NCI-H69 (cell line): ENCODE measurements around the gene ZNF575.

Experiments
- DNase-seq: peaks from one replicate; lab custom pipeline; 2025; lab: John Stamatoyannopoulos, UW

Gene ZNF575, protein sequence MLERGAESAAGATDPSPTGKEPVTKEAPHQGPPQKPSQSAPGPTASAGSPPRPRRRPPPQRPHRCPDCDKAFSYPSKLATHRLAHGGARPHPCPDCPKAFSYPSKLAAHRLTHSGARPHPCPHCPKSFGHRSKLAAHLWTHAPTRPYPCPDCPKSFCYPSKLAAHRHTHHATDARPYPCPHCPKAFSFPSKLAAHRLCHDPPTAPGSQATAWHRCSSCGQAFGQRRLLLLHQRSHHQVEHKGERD

DNA sequence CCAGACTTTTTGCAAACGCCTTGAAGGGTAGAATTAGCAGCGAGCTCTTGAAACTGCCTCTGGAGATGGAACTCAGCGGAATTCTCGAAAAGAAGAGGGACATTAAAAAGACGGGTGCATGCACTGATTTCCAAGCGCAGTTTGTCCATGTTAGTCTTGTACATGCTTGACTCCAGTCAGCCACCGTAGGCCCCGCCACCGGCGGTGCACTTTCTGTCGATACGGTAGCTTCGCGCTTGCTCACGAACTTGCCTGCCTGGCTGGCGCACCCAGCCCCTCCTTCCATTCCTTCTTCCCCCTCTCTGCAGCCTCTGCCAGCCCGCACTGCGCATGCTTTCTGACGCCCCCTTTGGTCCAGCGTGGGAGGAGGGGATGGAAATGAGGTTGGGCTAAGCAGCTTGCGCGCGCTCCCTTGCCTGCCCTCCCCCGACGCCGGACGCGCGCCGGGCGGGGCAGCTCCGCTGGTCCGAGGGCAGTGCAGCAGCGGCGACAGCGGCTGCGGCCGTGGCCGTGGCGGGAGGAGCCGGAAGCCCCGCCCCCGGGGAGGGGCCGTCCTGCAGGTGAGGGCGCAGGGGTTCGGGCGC is at the start of gene ZNF575:
TSS of gene ZNF575 (plus strand) at position 227 of the 584 bp plus-strand sequence. CDS start 1,235 bp downstream, outside the sequence.
- peak; percentile 99 for DNase-seq

DNA sequence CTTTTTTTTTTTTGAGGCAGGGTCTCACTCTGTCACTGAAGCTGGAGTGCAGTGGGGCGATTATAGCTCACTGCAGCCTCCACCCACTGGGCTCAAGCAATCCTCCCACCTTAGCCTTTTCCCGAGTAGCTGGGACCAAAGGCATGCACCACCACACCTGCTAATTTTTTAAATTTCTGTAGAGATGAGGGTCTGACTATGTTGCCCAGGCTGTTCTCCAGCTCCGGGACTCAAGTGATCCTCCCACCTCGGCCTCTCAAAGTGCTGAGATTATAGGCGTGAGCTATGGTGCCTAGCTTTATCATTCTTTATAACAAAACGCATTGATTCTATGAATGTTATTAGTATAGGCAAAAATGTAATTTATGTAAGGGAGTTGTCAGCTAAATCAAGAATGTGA is 49.7 kb upstream of the ZNF575 start:
- no peak for DNase-seq

DNA sequence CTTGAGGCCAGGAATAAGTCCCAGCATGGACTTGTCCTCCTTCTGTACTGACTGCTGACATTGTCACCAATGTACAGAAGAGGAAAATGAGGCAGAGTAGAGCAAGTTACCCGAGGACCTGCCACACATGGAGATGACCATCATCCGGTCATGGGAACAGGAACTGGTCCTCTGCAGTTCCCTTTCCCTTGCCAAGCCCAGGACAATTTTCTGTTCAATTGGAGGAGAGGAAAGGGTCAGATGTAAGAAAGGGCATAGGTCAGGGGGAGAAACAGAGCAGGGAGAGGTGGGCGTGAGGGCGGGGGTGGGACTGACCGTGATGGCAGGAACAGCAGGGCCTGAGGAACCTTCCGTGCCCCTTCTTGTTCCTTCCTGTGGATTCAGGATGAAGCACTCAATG is 47.0 kb upstream of the ZNF575 start:
- DNase-seq = no peak

DNA sequence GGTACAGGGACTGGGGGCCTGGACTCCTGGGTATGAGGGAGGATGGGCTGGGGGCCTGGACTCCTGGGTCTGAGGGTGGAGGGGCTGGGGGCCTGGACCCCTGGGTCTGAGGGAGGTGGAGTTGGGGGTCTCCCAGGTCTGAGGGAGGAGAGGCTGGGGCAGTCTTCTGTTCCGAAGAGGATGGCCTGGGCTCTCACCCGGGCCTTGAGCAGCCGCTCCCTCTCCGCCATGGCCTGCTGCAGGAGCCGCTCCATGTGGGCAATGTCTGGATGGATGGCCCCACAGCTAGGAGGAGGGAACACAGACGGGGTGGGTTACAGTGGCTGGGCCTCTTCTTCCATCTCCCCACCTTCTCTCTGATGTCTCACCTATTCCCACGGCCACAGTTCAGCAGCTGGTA is 46.6 kb upstream of the ZNF575 start:
- no peak for DNase-seq

DNA sequence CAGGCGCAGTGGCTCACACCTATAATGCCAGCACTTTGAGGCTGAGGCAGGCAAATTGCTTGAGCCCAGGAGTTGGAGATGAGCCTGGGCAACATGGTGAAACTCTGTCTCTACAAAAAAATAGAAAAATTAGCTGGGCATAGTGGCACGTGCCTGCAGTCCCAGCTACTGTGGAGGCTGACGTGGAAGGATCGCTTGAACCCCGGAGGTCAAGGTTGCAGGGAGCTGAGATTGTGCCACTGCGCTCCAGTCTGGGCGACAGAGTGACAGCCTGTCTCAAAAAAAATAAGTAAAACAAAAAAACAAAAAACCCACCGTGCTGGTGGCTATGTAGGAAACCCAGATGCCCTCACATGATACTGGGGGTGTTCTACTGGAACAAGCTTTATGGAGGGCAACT is 44.8 kb upstream of the ZNF575 start:
- no peak for DNase-seq

DNA sequence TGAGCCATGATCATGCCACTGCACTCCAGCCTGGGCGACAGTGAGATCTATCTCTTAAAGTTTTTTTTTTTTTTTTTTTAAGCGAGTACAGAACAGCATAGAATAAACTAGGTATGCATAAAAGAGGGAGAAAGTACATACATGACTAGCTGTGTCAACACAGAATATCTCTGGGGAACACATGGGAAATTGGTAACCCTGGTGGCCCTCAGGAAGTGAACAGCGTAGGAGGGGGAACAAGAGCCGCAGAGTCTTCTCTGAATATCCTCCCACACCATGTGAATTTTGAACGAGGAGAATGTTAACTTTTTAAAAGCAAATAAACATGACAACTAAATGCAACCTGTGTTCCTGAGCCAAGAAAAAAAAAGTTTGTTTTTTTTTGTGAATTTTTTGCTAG is 43.7 kb upstream of the ZNF575 start:
- no peak for DNase-seq

DNA sequence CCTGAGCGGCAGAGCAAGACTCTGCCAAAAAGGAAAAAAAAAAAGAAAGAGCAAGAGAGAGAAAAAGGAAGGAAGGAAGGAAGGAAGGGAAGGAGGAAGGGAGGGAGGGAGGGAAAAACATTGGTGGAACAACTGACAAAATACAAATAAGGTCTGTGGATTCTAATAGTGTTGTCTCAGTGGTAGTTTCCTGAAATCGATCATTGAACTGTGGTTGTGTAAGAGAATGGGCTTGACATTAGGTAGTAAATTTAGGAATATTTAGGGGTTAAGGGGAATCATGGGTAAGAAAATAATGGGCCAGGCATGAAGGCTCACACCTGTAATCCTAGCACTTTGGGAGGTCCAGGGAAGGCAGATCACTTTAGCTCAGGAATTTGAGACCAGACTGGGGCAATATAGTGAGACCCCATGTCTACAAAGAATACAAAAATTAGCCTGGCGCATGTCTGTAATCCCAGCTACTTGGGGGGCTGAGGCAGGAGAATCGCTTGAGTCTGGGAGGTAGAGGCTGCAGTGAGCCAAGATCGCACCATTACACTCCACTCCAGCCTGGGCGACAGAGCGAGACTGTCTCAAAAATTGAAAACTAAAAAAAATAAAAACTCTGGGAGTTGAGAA is 42.9 kb upstream of the ZNF575 start:
- DNase-seq = no peak

DNA sequence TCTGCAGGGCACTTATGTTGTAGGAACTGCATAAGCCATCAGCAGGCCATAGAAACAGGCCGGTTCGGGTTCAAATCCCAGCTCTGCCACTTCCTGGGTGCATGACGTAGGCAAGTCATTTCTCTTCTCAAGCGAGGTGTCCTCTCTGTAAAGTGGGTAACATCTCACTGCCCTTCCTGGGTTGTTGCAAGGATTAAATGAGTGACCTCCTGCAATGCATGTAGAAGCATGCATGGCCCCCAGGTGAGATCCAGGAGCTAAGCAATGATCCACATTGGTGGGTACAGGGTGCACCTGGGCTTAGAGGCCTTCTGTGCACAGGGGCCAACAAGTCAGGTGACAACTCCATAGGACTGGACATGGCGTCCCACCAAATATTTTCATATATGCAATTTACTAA is 42.2 kb upstream of the ZNF575 start:
- DNase-seq = peak; percentile 36

DNA sequence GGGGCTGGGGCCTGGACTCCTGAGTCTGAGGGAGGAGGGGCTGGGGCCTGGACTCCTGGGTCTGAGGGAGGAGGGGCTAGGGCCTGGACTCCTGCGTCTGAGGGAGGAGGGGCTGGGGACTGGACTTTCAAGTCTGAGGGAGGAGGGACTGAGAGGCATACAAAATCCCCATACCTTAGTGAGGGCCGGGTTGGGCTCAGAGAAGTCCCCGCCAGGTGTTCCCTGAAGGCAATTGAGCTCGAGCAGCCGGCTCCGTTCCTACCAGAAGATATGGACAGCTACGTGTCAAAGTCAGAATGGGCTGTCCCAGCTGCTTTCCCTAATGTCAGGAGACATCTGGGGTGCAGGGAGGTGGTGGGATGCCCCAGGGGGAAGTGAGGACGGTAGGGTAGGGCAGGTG is 37.9 kb upstream of the ZNF575 start:
- no peak for DNase-seq

DNA sequence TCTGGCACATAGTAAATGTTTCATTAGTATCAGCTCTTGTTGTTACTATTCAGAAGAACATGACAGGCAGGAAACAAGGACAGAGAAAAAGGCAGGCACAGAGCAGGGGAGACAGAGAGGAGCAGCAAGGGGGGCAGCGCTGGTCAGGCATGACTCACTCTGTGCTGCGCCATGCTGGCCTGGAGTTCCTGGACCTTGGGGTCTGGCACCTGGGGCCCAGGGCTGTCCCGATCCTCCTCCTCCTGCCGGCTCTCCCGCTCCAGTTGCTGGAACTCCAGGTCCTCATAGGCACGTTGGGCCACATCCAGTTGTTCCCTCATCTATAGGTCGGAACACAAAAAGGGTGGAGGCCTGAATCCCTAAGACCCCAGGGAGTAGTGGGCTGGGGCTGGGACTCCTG is 36.0 kb upstream of the ZNF575 start:
- no peak for DNase-seq

DNA sequence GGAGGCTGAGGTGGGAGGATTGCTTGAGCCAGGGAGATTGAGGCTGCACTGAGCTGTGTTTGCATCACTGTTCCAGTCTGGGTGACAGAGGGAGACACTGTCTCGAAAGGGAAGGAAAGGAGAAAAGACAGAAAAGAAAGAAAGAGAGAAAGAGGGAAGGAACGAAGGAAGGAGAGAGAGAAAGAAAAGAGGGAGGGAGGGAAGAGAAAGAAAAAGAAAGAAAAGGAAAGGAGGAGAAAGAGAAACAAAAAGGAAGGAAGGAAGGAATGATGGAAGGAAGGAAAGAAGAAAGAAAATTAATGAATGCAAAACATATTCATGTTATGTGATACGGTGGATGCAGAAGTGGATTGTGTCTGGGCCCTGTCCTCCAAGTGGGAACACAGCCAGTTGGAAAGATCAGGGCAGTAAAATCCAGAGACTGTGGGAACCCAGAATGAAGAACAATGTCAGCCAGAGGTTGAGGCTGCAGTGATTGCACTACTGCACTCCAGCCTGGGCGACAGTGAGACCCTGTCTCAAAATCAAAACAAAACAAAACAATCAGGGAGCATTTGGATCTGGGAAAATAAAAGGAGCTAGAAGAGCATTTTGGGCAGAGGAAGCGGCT is 34.6 kb upstream of the ZNF575 start:
- DNase-seq = no peak

DNA sequence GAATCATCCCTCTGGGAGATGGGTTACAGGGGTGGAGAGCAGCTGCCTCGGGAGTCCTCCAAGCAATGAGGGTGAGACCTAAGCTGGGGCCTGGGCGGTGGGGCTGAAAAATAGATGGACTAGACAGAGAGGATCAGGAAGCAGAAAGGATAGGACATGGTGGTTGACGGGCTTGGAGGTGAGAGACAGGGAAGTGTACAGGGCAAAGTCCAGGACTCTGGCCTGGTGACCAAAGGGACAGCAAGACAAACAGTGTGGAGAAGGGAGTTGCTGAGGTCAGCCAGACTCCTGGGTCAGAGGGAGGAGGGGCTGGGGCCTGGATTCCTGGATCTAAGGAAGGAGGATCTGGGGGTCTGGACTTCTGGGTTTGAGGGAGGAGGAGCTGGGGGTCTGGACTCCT is 33.9 kb upstream of the ZNF575 start:
- DNase-seq = no peak

DNA sequence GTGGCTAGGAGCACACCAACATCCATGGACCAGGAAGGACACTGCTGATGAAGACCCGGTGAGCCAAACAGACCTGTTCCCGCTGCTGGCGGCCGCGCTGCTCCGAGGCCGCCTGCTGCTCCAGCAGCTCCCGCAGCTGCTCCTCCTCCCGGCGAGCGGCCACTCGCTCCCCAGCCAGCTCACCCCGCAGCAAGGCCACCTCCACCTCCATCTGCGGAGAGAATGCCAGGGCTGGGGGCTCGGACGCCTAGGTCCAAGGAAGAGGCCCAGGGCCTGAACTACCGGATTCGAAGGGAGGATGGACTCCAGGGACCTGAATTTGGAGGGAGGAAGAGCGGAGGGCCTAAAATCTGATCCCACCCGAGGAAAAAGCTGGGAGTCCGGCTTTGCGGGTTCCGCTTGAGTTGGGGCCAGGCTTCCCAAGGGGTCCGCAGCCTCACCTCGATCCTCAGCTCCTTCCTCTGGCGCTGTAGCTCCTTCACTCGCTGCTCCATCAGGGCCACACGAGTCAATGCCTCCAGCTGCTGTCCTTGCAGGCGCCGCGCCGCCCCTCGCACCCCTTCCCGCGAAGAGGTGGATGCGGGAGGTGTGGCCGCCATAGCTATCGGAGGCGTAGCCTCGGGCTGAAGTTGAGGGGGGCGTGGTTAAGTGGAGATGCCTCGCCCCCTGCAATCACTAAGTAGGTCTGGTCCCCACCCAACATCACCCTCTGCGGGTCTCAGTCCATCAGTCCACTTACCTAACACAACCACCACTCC is 31.1 kb upstream of the ZNF575 start:
- peak; percentile 67 for DNase-seq

DNA sequence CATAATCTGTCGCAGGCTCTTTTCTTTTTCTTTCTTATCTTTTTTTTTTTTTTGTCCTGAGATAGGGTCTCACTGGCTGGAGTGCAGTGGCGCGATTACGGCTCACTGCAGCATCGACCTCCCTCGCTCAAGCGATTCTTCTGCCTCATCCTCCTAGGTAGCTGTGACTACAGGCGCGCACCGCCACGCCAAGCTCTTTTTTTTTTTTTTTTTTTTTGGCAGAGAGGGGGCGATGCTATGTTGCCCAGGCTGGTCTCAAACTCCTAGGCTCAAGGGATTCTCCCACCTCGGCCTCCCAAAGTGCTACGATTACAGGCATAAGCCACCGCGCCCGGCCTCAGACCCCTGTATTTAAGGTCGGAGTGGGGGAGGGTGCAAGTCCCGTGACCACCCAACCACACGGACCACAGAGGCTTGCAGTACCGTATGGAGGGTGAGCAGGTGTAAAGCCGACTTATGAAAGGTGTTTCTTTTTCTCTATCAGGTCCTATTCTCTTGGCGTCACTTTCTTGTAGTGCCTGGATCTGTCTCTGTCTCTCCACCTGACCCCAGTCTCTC is 30.5 kb upstream of the ZNF575 start:
- no peak for DNase-seq

DNA sequence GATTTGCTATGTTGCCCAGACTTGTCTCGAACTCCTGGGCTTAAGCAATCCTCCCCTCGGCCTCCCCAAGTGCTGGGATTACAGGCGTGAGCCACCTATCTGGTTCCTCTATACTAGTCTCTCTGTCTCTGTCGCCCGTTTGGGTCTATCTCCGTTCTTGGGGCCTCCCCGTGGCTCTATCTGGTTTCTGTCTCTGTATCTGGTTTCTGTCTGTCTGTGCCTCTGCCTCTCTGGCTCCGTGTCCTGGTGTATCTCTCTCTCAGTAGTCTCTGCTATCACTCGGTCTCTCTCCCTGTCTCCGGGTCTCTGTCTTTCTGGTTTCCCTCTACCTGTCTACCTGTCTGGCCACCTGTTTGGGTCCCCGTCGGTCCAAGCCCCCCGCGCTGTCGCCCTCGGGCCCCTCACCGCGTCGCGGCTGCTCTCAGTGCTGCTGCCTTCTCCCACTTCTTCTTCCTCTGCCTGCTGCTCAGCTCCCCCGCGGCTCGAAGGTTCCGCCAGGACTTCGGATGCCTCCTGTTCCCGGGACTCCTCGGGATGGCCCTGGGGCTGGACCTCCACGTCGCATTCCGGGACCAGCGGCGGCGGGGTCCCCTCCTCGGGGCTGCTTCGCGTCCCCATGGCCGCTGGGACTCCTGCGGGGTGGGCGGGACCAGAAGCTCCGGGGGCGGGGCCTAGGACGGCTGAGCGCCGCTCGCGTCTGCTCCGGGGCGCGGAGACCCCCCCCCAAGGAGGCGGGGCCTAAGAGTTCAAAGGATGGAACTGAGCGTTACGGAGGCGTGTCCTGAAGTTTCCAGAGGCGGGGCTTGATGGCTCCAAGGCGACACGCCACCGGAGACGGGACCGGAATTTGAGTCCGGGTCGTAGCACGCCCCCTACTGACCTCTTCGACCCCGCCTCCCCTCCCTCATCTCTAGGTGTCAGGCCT is 29.2 kb upstream of the ZNF575 start:
- DNase-seq = peak; percentile 93

DNA sequence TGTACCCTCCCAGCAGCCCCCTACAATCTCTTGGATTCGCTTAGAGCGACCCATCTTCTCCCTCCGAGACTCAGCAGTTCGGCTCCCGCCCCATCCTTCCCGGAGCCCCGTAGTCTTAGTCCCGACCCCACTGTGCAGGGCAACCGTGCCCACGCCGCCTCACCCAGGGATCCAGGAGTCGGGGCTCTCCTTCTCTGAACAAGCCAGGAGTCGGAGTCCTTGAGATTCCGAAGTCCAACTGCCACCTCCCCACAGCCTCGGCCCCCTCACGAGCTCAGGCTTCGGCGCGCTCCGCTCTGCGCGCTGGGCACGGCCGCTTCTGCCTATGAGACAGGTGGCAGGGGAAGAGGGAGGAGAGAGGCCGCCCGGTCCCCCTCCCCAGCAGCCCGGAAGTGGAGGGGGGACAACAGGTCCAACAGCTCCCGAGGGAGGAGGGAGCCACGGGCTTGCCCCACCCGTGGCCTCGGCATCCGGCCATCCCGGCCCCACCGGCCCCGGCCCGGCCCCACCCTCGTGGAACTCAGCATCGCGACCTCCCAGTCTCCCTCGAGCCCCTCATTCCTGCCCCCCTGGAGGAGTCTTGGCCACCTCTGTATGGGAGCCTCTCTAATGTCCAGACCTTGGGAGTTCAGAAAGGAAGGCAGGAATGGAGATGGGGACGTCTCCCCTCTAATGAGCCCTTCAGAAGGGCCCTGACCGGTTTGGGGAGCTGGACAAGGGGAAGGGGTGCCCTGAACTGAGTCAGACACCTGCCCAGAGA is 28.4 kb upstream of the ZNF575 start, which contains the start of gene PHLDB3:
TSS of gene PHLDB3 (minus strand) at position 321 of the 760 bp plus-strand sequence. CDS start 628 bp downstream, outside the sequence.
- DNase-seq = peak; percentile 80

DNA sequence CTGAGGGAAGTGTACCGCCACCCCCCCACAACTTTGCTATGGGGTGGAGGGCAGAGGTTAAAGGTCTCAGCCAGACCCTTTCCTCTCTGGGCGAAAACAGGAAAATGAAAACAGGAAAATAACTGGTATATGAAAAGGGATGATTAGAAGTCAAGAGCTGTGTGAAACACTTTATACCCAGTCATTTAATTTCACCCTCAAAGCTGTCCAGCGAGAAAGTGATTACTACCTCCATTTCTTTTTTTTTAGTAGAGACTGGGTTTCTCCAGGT is 27.9 kb upstream of the ZNF575 start:
- DNase-seq = no peak

DNA sequence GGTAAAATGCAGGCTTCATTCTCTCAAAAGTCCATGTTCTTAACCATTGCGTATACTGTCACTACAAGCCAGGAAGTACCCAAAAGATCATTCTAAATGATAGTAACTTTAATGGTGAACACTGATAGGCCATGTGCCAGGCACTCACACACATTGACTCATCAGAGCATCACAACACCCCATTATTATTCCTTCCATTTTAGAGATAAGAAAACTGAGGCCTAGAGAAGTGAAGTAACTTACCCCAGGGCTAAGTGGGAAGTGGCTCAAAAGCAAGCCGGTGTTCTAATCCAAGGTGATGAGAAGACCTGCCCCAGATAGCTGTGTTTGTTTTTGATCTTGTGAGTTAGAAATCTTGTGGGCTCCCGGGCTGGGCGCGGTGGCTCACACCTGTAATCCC is 27.0 kb upstream of the ZNF575 start:
- no peak for DNase-seq

DNA sequence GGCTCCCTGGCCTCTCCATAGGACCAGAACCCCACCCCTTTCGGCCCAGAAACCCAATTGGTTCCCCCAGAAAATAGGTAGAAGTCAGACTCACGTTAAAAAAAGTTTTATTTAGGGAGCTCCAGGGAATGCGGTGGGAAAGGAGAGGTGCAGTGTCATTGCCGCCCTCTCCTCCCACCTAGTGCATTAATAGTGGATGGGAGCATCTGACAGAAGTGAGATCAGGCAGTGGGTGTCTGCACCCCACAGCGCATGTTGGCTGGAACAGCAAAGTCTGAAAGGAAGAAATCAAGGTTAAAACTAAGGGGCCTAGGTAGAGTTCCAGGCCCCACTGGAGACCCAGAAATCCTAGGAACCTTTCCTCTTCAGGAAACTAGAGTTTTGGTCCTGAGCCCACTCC is 26.4 kb upstream of the ZNF575 start:
- no peak for DNase-seq

DNA sequence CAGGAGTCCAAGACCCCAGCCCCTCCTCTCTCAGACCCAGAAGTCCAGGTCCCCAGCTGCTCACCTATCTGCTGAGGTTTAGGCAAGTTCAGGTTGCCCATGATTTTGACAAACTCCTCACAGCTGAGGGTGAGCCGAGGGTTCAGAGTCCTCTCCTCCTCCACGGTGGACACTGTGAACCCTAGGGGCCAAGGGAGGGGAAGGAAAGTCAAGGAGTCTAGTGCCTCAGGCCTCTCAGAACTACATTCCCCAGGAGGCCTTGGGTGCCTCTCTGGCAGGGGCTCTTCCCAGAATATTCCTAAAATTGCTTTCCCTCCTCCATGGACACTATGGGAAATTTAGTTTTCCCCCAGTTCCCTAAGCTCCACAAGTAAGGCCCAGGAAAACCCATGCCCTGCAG is 25.1 kb upstream of the ZNF575 start:
- DNase-seq = no peak
